HFF-Myc (cell line): ENCODE measurements around the gene CIDEB.
"Not testable (repeated sequence)": the region's sequence is repeated elsewhere in the genome, so short reads cannot be mapped to it uniquely, and the experiment has no call there.

Experiments
- DNase-seq: peaks from one replicate; pipeline ENCODE4 v3.0.0-alpha.2; 2011; ENCODE audit warnings: low read depth; ENCODE audit errors: extremely low read depth
- H3K4me3 ChIP-seq: replicated peaks from 2 replicates; pipeline ENCODE4 v1.5.1; 2011; ENCODE audit warnings: low read depth, mild to moderate bottlenecking, control low read depth, low read length
- TF ChIP-seq, protein P1 (sequence below): IDR thresholded peaks from 2 replicates; pipeline ENCODE4 v1.5.1; 2012; ENCODE audit warnings: mild to moderate bottlenecking, low read depth, low read length, control low read depth; ENCODE audit errors: missing control alignments

Gene CIDEB

DNA sequence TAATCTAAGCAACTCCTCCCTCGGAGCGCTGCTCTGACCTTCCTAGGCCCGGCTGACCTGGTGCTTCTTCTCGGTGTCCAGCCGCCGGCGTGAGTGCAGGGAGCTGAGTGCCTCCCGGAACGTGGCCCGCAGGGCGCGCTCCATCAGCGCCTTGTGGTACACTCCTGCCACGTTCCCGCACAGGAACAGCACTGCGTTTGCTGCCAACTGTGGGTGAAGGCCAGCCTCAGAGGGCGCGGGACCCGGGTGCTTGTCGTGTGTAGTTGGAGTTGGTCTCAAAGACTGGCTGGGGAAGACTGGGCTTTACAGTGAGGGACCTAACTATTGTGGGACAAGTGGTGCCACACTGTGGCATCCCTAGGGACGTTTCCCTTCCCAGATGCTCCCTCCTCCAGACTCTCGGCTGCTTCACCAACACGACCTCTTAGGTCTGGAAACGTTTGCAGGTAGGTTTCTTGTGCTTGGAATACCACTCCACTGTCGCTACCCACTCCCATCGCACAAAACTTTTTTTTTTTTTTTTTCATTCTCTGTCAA lies 24.0 kb upstream of the CIDEB start:
- TF ChIP-seq, protein P1, sequence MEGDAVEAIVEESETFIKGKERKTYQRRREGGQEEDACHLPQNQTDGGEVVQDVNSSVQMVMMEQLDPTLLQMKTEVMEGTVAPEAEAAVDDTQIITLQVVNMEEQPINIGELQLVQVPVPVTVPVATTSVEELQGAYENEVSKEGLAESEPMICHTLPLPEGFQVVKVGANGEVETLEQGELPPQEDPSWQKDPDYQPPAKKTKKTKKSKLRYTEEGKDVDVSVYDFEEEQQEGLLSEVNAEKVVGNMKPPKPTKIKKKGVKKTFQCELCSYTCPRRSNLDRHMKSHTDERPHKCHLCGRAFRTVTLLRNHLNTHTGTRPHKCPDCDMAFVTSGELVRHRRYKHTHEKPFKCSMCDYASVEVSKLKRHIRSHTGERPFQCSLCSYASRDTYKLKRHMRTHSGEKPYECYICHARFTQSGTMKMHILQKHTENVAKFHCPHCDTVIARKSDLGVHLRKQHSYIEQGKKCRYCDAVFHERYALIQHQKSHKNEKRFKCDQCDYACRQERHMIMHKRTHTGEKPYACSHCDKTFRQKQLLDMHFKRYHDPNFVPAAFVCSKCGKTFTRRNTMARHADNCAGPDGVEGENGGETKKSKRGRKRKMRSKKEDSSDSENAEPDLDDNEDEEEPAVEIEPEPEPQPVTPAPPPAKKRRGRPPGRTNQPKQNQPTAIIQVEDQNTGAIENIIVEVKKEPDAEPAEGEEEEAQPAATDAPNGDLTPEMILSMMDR, result no peak
- DNase-seq, result no peak
- no peak overlapping the region for H3K4me3 ChIP-seq

DNA sequence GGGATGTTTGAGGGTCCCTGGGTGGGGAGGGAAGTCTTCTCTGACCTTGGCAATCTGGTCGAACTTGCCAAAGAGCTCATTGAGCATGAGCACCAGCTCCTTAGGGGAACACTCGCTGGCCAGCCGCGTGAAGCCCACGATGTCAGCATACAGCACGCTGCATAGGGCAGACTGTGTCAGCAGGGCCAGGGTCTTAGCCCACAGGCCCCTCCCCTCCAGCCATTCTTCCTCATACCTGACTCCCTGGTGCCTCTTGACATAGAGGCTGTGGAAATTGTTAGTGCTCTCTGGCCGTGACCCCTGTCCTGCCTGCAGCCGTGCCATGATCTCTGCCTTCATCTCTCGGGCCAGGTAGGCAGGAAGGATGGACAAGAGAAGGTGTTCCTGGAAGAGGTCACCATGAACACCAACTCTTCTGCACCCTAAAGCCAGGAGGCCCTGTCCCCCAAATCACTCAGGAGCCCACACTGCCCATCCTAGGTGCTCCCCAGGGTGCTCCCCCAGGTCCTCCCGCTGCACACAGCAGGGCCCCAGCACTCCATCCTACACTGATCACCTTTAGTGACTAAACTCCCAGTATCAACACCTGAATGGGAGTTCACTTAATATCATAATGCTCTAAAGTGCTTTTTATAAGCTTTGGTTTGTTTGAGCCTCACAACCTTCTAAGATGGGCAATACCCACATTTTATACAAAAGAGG lies 23.3 kb upstream of the CIDEB start:
- H3K4me3 ChIP-seq, result no peak overlapping the region
- TF ChIP-seq, protein P1, result no peak
- DNase-seq, result no peak

DNA sequence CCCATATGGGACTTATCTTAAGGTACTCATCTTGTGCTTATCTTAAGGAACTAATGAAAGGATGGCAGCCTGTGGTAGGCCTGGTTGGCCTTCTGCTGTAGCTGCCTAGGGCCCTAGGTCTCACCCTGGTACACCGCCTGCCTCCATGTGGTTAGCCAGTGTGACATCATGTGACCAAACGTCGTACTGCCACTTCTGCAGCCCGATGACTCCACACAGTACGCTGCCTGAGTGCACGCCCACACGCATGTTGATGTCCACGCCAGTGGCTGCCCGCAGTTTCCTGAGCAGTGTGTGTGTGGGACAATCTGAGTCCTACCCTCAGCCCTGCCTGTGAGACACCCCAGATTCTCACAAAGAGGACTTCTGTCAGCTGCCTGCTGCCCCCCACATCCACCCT lies 22.0 kb upstream of the CIDEB start:
- no peak for DNase-seq
- TF ChIP-seq, protein P1, result no peak
- H3K4me3 ChIP-seq, result no peak overlapping the region

DNA sequence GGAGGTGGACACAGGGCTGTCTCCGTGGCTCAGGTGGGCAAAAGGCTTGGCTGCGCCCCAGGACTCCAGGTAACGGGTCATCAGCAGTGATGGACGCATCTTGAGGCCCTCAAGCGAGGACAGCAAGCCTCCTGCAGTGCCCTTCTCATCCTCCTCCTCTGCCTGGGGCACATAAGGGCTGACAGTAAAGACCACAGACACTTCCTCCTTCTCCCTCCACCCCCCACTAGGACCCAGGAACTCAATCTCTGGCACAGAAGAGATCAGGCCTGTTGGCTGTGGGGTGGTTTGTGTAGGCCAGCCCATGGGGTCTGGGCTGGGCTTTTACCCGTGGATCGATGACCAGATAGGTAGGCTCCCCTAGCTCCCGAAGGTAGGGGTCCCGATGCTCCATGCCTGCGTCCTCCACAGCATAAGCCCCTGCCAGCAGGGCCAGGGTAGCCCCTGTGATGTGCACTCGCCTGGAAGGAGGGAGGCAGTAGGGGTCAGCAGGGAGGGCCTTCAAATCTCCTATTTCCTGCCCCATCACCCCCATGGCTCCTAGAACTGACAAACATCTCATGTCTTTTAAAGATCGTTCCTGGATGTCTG lies 21.4 kb upstream of the CIDEB start:
- TF ChIP-seq, protein P1, result no peak
- H3K4me3 ChIP-seq, result no peak overlapping the region
- no peak for DNase-seq

DNA sequence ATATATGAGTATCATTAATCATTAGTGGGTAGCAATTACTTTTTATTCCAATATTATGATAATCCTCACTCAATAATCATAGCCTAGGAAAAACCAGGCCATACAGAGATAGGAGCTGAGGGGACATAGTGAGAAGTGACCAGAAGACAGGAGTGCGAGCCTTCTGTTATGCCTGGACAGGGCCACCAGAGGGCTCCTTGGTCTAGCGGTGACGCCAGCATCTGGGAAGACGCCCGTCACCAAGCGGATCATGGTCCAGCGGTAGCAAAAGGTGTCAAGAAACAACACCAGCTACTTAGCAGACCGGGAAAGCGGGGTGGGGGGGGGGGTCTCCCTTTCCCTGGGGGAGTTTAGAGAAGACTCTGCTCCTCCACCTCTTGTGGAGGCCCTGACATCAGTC lies 20.1 kb upstream of the CIDEB start:
- not testable (repeated sequence) for DNase-seq, H3K4me3 ChIP-seq
- TF ChIP-seq, protein P1, result peak; percentile 47

DNA sequence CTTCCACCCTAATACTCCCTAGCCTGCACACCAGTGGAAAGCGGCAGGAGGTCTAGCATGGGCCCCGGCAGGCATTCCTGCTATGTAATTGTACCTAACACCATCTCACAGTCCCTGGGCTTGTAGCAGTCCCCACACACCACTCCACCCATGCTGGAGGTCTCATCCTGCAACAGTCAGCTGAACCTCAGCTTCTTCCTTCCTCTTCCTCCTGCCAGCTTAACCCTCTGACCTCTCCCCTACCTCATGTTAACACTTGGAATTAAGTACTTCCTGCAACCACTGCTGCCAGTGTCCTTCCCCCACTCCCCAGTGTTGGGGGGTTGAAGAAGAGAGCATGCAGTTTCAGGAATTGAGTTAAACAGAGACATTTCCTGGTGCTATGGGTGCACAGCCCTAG lies 19.5 kb upstream of the CIDEB start:
- DNase-seq, result no peak
- TF ChIP-seq, protein P1, result no peak
- H3K4me3 ChIP-seq, result no peak overlapping the region
